B cell (primary cell): Measurements from ENCODE around the gene NMUR2. TPM values are rescaled to one million over a fixed set of nuclear protein-coding genes. Genes with fewer than 3 reads are reported as not detected.

Experiments used
- ATAC-seq: fragments of 200-7000 bp; cut with Tn5 transposase; one replicate; pipeline ENCODE4 v1.10.0; 2021; ENCODE audit warnings: low read depth, mild to moderate bottlenecking, moderate number of reproducible peaks, moderate library complexity
- CTCF ChIA-PET: fragments of 350-600 bp; sonication (Branson Sonifier 250); formaldehyde crosslinking; loops from one replicate; lab custom pipeline; 2021; ENCODE audit warnings: antibody characterized with exemption, inconsistent platforms; lab: Charles Lee
- POLR2A ChIA-PET: fragments of 350-600 bp; sonication (Branson Sonifier 250); formaldehyde crosslinking; loops from one replicate; lab custom pipeline; 2021; ENCODE audit warnings: antibody characterized with exemption; lab: Charles Lee
- DNase-seq: peaks from one replicate; pipeline ENCODE4 v3.0.0; 2013
- H2AFZ ChIP-seq: 2 replicates; pipeline ENCODE4 v1.6.1; 2012; ENCODE audit warnings: mild to moderate bottlenecking, low read depth, low read length; ENCODE audit not compliant: insufficient read depth, poor library complexity, severe bottlenecking
- H3K27ac ChIP-seq, 2 donors: 1 replicate in 1 of 2; 2 replicates in 1 of 2; pipeline ENCODE4 v1.5.1; 2012 to 2013; ENCODE audit warnings: low read length in 2 of 2, mild to moderate bottlenecking in 2 of 2, moderate library complexity in 1 of 2
- H3K27me3 ChIP-seq, 4 experiments: fragments of 200-600 bp in 1 of 4; sonication (generic) in 1 of 4; replicated peaks in 1 of 4; 1 replicate in 2 of 4; 2 replicates in 2 of 4; pipeline versions ENCODE4 v1.6.1 to v1.7.0; 2013 to 2016; ENCODE audit warnings: low read length in 3 of 4, mild to moderate bottlenecking in 2 of 4, mixed read lengths in 1 of 4, moderate library complexity in 1 of 4; ENCODE audit not compliant: insufficient read depth in 4 of 4, control insufficient read depth in 3 of 4; ENCODE audit errors: control extremely low read depth in 1 of 4
- H3K36me3 ChIP-seq, 2 experiments: replicated peaks in 1 of 2; 1 replicate in 1 of 2; 2 replicates in 1 of 2; pipeline versions ENCODE4 v1.6.1 to v1.7.1; 2013; ENCODE audit warnings: low read length in 1 of 2; ENCODE audit not compliant: insufficient read depth in 2 of 2, control insufficient read depth in 1 of 2; ENCODE audit errors: control extremely low read depth in 1 of 2, extremely low read depth in 1 of 2
- H3K4me1 ChIP-seq, 2 donors: fragments of 200-600 bp in 1 of 2; sonication (generic) in 1 of 2; 1 replicate in 1 of 2; 2 replicates in 1 of 2; pipeline versions ENCODE4 v1.5.1 to v1.6.1; 2013 to 2017; ENCODE audit warnings: low read length in 2 of 2; ENCODE audit not compliant: control insufficient read depth in 2 of 2, insufficient read depth in 2 of 2
- H3K4me2 ChIP-seq: replicated peaks from 2 replicates; pipeline ENCODE3; 2012; ENCODE audit warnings: mild to moderate bottlenecking, low read depth, low read length; ENCODE audit not compliant: poor library complexity, severe bottlenecking
- H3K4me3 ChIP-seq, 5 experiments: fragments of 200-600 bp in 1 of 5; sonication (generic) in 1 of 5; 1 replicate in 3 of 5; 2 replicates in 2 of 5; pipeline versions ENCODE4 v1.5.1 to v1.7.0; 2011 to 2016; ENCODE audit warnings: low read length in 4 of 5, mild to moderate bottlenecking in 4 of 5, low read depth in 2 of 5, control low read depth in 1 of 5, moderate library complexity in 1 of 5; ENCODE audit not compliant: insufficient read depth in 1 of 5; ENCODE audit errors: control extremely low read depth in 1 of 5, extremely low read depth in 1 of 5
- H3K79me2 ChIP-seq: fragments of 200-600 bp; sonication (generic); one replicate; pipeline ENCODE4 v1.6.0; 2016; ENCODE audit warnings: low read length; ENCODE audit not compliant: control insufficient read depth, insufficient read depth
- H3K9ac ChIP-seq: fragments of 200-600 bp; sonication (generic); 2 replicates; pipeline ENCODE4 v1.6.1; 2017; ENCODE audit warnings: mild to moderate bottlenecking, low read length, moderate library complexity
- H3K9me3 ChIP-seq, 3 donors: one replicate each; pipeline versions ENCODE4 v1.6.1 to v1.7.1; 2013; ENCODE audit warnings: low read length in 2 of 3; ENCODE audit not compliant: control insufficient read depth in 2 of 3, insufficient read depth in 1 of 3; ENCODE audit errors: control extremely low read depth in 1 of 3
- H4K20me1 ChIP-seq: 2 replicates; pipeline ENCODE4 v1.6.0; 2012; ENCODE audit warnings: mild to moderate bottlenecking, low read length; ENCODE audit not compliant: insufficient read depth, control insufficient read depth, poor library complexity, severe bottlenecking
- H3K27ac Mint-ChIP-seq: one replicate; pipeline ENCODE4 v1.8.0; 2021; ENCODE audit warnings: mixed read lengths
- H3K27me3 Mint-ChIP-seq: one replicate; pipeline ENCODE4 v1.8.0; 2021; ENCODE audit warnings: mixed read lengths
- H3K4me1 Mint-ChIP-seq: one replicate; pipeline ENCODE4 v1.8.0; 2021; ENCODE audit warnings: mixed read lengths
- H3K4me3 Mint-ChIP-seq: one replicate; pipeline ENCODE4 v1.8.0; 2021; ENCODE audit warnings: mixed read lengths
- H3K9me3 Mint-ChIP-seq: one replicate; pipeline ENCODE4 v1.8.0; 2022; ENCODE audit warnings: mixed read lengths; ENCODE audit not compliant: insufficient read depth
- EZH2 ChIP-seq: IDR thresholded peaks from 2 replicates; pipeline ENCODE4 v1.6.1; 2012; ENCODE audit warnings: borderline replicate concordance, low read depth, mild to moderate bottlenecking, moderate library complexity, low read length; ENCODE audit not compliant: insufficient read depth, poor library complexity, severe bottlenecking
- WGBS: methylation state at CpG from one replicate; pipeline ENCODE4 v1.1.5; 2013; ENCODE audit warnings: missing lambda C conversion rate; ENCODE audit not compliant: insufficient coverage; 5-methylcytosine and 5-hydroxymethylcytosine counted together
- intact Hi-C: fragments of 100-400 bp; cut with micrococcal nuclease; formaldehyde crosslinking; loops from one replicate; pipeline ENCODE4 v1.10.0; 2022
- polyA plus RNA-seq: library from polyadenylated mRNA; depleted of rRNA; stranded (reverse); fragments of >200 nt; gene quantifications from 2 replicates; pipeline ENCODE4 v1.2.3, GENCODE V29; 2012
- total RNA-seq, 2 donors: library from RNA; stranded (reverse); fragments of 120-200 nt in 1 of 2; gene quantifications; 1 replicate in 1 of 2; 2 replicates in 1 of 2; pipeline versions ENCODE4 v1.2.3 to v1.2.4, GENCODE V29; 2013 to 2022
- TF ChIP-seq, protein P1 (sequence below): fragments of 200-600 bp; IDR thresholded peaks from one replicate; pipeline ENCODE4 v1.8.0; 2022; ENCODE audit warnings: antibody characterized with exemption, mild to moderate bottlenecking

Gene NMUR2
- total and polyA plus RNA-seq, 2 donors (not counting 1 experiment from before 2014, with no cell fraction given): not detected

DNA sequence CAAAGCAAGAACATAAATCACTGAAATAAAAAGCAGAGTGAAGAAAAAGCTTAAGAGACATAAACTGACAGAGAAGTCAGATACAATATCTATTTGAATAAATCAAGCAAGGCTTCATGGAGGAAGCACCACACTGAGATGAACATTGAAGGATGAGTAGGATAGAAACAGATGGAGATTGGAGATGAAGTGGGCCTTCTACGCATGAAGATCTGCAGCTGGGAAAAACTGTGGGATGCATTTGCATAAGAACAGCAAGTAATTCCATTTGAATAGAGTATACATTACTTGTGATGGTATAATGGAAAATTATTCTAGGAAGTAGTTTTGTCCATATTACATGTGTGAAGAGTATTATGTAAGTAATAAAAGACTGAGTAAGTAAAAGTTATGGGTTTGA, 16.5 kb downstream of the NMUR2 start:
- 100% methylated on average over 1 of the region's 1 CpG for WGBS
- H3K79me2 ChIP-seq: no peaks in the 10 kb centered on the region
- no peaks in the 10 kb centered on the region for H3K27me3 ChIP-seq
- no peak overlapping the region for H3K4me2 ChIP-seq
- Mint-ChIP-seq H3K4me1 (no peaks in the 10 kb centered on the region), H3K9me3 (no peaks in the 10 kb centered on the region), H3K27me3 (no peaks in the 10 kb centered on the region), H3K4me3 (no peak overlapping the region), H3K27ac (no peak overlapping the region)
- ChIA-PET CTCF (no interaction called here), POLR2A (no interaction called here)
- H3K4me1 ChIP-seq: no peaks in the 10 kb centered on the region
- no peak for DNase-seq
- H3K27ac ChIP-seq: no peak overlapping the region
- no peak for ATAC-seq
- intact Hi-C loops: no loop called here
- H3K36me3 ChIP-seq: no peaks in the 10 kb centered on the region
- H4K20me1 ChIP-seq: no peaks in the 10 kb centered on the region
- H2AFZ ChIP-seq: no peak overlapping the region
- no peak overlapping the region for H3K4me3 ChIP-seq
- no peaks in the 10 kb centered on the region for H3K9me3 ChIP-seq
- TF ChIP-seq, protein P1, sequence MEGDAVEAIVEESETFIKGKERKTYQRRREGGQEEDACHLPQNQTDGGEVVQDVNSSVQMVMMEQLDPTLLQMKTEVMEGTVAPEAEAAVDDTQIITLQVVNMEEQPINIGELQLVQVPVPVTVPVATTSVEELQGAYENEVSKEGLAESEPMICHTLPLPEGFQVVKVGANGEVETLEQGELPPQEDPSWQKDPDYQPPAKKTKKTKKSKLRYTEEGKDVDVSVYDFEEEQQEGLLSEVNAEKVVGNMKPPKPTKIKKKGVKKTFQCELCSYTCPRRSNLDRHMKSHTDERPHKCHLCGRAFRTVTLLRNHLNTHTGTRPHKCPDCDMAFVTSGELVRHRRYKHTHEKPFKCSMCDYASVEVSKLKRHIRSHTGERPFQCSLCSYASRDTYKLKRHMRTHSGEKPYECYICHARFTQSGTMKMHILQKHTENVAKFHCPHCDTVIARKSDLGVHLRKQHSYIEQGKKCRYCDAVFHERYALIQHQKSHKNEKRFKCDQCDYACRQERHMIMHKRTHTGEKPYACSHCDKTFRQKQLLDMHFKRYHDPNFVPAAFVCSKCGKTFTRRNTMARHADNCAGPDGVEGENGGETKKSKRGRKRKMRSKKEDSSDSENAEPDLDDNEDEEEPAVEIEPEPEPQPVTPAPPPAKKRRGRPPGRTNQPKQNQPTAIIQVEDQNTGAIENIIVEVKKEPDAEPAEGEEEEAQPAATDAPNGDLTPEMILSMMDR: no peak
- no peak for TF ChIP-seq EZH2
- no peak overlapping the region for H3K9ac ChIP-seq

DNA sequence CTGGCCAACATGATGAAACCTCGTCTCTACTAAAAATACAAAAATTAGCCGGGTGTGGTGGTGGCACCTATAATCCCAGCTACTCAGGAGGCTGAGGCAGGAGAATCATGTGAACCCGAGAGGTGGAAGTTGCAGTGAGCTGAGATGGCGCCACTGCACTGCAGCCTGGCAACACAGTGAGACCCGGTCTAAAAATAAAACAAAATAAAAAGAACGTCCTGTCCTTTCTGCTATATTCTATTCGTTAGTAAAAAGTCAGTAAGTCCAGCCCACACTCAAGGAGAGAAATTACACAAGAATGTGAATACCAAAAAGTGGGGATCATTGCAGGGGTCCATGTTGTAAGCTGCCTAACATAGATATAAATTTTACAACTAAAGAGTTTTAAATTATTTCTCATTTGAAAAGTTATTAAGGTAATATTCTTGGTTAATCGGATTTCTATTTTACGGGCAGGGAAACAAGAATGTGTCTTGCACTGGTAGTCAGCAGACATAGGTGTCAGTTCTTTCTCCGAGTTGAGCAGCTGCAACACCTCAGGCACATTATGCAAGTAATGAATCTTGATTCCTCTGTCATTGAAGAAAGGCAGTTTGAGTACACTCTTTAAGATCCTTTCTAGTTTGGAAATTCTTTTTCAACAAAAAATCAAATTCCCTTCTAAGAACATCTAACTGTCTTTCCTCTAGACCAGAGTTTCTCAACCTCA, 24.5 kb downstream of the NMUR2 start:
- 92% methylated on average over 6 of the region's 10 CpGs for WGBS
- Histone ChIP-seq H2AFZ (no peak overlapping the region), H4K20me1 (no peaks in the 10 kb centered on the region), H3K27ac (no peak overlapping the region), H3K4me1 (no peaks in the 10 kb centered on the region), H3K4me2 (no peak overlapping the region), H3K27me3 (no peaks in the 10 kb centered on the region), H3K9me3 (no peaks in the 10 kb centered on the region), H3K4me3 (no peak overlapping the region), H3K79me2 (no peaks in the 10 kb centered on the region), H3K9ac (no peak overlapping the region), H3K36me3 (no peaks in the 10 kb centered on the region)
- no peaks in the 10 kb centered on the region for H3K4me1 Mint-ChIP-seq
- POLR2A ChIA-PET: no interaction called here
- no peak overlapping the region for H3K27ac Mint-ChIP-seq
- no peaks in the 10 kb centered on the region for H3K9me3 Mint-ChIP-seq
- ATAC-seq (no peak), DNase-seq (no peak)
- CTCF ChIA-PET: no interaction called here
- TF ChIP-seq, protein P1: no peak
- TF ChIP-seq EZH2: no peak
- no peak overlapping the region for H3K4me3 Mint-ChIP-seq
- intact Hi-C loops: no loop called here
- H3K27me3 Mint-ChIP-seq: peaks cover 8% of the 10 kb centered on the region
